RWPE1 (cell line): ENCODE measurements around the gene AMOTL2.

Experiments used
- CTCF ChIA-PET: fragments of 350-600 bp; sonication (Branson Sonifier 250); formaldehyde crosslinking; extraction: SDS; loops from one replicate; lab custom pipeline; 2021; lab: Yijun Ruan, JAX
- POLR2A ChIA-PET: fragments of 400-600 bp; formaldehyde crosslinking; extraction: SDS; loops from one replicate; lab custom pipeline; 2020; ENCODE audit warnings: antibody characterized with exemption; ENCODE audit not compliant: low non-redundant PET; lab: Yijun Ruan, JAX
- DNase-seq: peaks from one replicate; pipeline ENCODE4 v3.0.0; 2012; ENCODE audit warnings: low spot score
- H3K27ac ChIP-seq: fragments of 450-650 bp; 2 replicates; pipeline ENCODE4 v1.5.1; 2017
- TF ChIP-seq, protein P1 (sequence below): fragments of 450-650 bp; conservative IDR thresholded peaks from 2 replicates; pipeline ENCODE4 v1.5.1; 2017; ENCODE audit warnings: low read depth, mild to moderate bottlenecking

The AMOTL2 gene

GRCh38 chr3:134340362-134340981 lies 33.8 kb downstream of the AMOTL2 start:
- POLR2A ChIA-PET, result no interaction called here
- TF ChIP-seq, protein P1, sequence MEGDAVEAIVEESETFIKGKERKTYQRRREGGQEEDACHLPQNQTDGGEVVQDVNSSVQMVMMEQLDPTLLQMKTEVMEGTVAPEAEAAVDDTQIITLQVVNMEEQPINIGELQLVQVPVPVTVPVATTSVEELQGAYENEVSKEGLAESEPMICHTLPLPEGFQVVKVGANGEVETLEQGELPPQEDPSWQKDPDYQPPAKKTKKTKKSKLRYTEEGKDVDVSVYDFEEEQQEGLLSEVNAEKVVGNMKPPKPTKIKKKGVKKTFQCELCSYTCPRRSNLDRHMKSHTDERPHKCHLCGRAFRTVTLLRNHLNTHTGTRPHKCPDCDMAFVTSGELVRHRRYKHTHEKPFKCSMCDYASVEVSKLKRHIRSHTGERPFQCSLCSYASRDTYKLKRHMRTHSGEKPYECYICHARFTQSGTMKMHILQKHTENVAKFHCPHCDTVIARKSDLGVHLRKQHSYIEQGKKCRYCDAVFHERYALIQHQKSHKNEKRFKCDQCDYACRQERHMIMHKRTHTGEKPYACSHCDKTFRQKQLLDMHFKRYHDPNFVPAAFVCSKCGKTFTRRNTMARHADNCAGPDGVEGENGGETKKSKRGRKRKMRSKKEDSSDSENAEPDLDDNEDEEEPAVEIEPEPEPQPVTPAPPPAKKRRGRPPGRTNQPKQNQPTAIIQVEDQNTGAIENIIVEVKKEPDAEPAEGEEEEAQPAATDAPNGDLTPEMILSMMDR, result no peak
- H3K27ac ChIP-seq, result no peak overlapping the region
- no peak for DNase-seq
- CTCF ChIA-PET, result no interaction called here

DNA sequence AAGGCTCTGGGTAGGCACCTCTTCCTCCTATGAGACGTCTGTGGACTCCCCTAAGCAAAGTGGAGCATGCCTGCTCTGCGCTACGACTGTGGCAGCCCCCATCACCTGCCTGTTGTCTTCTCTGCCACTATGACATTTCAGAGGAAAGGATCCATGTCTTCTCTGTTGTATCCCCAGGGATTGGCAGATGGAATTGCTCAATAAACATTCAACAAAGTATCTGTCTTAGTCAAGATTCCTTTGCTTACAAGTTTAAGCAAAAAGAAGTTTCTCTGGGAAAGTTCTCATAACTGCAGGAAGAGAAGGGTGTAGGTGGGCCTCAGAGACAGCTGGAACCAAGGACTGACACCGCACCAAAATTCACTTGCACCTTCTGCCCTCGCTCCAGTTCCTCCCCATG lies 34.3 kb downstream of the AMOTL2 start:
- no peak for DNase-seq
- TF ChIP-seq, protein P1, result no peak
- ChIA-PET CTCF (no interaction called here), POLR2A (no interaction called here)
- peak overlapping the region; percentile 78; the same call in 1 of the 2 replicates for H3K27ac ChIP-seq

GRCh38 chr3:134339331-134339730 lies 34.9 kb downstream of the AMOTL2 start:
- TF ChIP-seq, protein P1, result no peak
- peak overlapping the region; percentile 78; the same call in 1 of the 2 replicates for H3K27ac ChIP-seq
- DNase-seq, result no peak
- ChIA-PET CTCF (no interaction called here), POLR2A (interaction anchor here (0.7 kb wide), 1 partner anchor 27 kb away, joined by 4 read pairs; no protein-coding TSS in a partner anchor)

DNA sequence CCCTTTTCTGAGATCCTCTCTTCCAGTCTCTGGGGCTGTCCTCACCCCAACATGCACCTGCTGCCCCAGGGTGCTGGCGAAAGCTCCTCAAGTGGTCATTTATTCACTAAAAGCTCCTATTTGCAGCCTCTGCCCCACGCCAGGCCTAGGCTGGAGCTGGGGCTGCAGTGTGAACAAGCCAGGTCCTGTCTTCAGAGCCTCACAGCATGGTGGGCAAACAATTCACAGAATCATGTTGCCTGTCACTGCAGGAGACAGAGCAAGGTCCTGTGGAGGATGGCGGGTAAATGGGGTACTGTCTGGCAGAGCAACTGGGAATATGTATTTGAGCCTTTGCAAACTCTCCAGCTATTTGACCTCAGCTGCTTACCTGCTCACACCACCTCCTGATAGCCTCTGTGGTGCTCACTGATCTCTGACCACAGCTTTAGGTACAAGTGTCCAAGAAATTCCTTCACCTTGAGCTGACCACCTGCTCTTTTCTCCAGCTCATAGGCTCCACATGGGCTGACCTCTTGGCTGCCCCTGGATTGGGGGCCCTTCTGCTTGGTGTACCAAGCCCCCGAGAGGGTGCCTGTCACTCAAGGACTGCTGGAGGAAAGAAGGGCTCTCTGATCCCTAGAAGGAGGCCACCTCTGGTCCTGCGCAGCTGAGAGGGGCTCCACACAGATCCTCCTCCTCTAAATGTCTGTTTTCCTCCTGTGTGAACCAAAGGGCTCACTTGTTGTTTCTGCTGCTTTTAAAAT lies 35.6 kb downstream of the AMOTL2 start:
- TF ChIP-seq, protein P1, result no peak
- ChIA-PET CTCF (no interaction called here), POLR2A (interaction anchor here (0.7 kb wide), 1 partner anchor 27 kb away, joined by 4 read pairs; no protein-coding TSS in a partner anchor)
- peak overlapping the region; percentile 78 for H3K27ac ChIP-seq
- DNase-seq, result no peak

- CTCF ChIA-PET, result no interaction called here
- peak overlapping the region; percentile 78 for H3K27ac ChIP-seq
- POLR2A ChIA-PET, result no interaction called here
- no peak for DNase-seq
- TF ChIP-seq, protein P1, result no peak
These were observed 36.1 kb downstream of the AMOTL2 start for GRCh38 chr3:134338201-134338512.

GRCh38 chr3:134337511-134338200 lies 36.6 kb downstream of the AMOTL2 start:
- TF ChIP-seq, protein P1, result no peak
- ChIA-PET CTCF (interaction anchor here (1.3 kb wide), 1 partner anchor 8 kb away, joined by 3 read pairs; no protein-coding TSS in a partner anchor), POLR2A (no interaction called here)
- no peak for DNase-seq
- peak overlapping the region; percentile 78 for H3K27ac ChIP-seq
